Left ventricle myocardium inferior (tissue), 1 donor: ENCODE measurements around the gene TK1. TPM values are rescaled to one million over a fixed set of nuclear protein-coding genes. Genes with fewer than 3 reads are reported as not detected.

Source experiments
- DNase-seq: peaks from one replicate; pipeline ENCODE4 v3.0.0-alpha.2; 2020
- H3K27ac ChIP-seq: fragments of 200-600 bp; replicated peaks from 2 replicates; pipeline ENCODE4 v1.8.0; 2021
- H3K27me3 ChIP-seq: fragments of 200-600 bp; 2 replicates; pipeline ENCODE4 v1.8.0; 2021; ENCODE audit warnings: low read depth
- H3K36me3 ChIP-seq: fragments of 200-600 bp; 2 replicates; pipeline ENCODE4 v1.8.0; 2021
- H3K4me1 ChIP-seq: fragments of 200-600 bp; 2 replicates; pipeline ENCODE4 v1.8.0; 2021
- H3K4me3 ChIP-seq: fragments of 200-600 bp; 2 replicates; pipeline ENCODE4 v1.8.0; 2021; ENCODE audit warnings: mild to moderate bottlenecking, moderate library complexity
- H3K9me3 ChIP-seq: fragments of 200-600 bp; replicated peaks from 2 replicates; pipeline ENCODE4 v1.8.0; 2021
- intact Hi-C: fragments of 100-400 bp; cut with micrococcal nuclease; formaldehyde crosslinking; loops from one replicate; pipeline ENCODE4 v1.11.0; 2022
- total RNA-seq: library from RNA; stranded (reverse); fragmentation: NEBNext Ultra II Directional; extraction: Animal tissue kit (Norgen Biotek cat#: 25700); gene quantifications from one replicate; pipeline ENCODE4 v1.2.1, GENCODE V29; 2021
- TF ChIP-seq, protein P1 (sequence below): fragments of 200-600 bp; IDR thresholded peaks from 2 replicates; pipeline ENCODE4 v1.8.0; 2021; ENCODE audit warnings: antibody characterized with exemption, mild to moderate bottlenecking, borderline replicate concordance
- donor health status: DM: no; HTN: yes; CAD: no; lungs with severe emphysema.

Gene TK1
- total RNA-seq, 1 donor from 2014 or later, result 1.8 TPM

DNA sequence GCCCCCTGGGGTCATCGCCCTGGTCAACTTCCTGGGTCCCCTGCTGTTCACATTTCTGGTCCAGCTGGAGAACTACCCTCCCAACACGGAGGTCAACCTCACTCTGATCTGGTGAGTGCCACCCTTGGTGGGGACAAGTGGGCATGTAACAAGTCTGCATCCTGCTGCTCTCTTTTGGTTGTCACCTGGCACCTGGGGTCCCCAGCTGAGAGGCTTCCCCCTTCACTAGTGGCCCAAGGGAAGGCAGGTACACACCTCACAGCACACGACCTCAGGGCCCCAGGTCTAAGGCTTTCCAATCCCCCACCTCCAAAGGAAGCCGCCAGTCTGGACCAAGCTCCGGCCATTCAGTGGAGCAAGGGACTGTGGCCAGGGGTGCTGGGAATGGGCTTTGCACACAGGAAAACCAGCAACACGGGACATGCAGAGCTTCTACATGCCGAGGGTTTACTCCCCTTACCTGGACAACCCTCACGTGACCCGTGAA, 51.9 kb downstream of the TK1 start:
- intact Hi-C loops, result no loop called here
- no peak for DNase-seq
- H3K4me1 ChIP-seq, result peaks cover 33% of the 10 kb centered on the region

DNA sequence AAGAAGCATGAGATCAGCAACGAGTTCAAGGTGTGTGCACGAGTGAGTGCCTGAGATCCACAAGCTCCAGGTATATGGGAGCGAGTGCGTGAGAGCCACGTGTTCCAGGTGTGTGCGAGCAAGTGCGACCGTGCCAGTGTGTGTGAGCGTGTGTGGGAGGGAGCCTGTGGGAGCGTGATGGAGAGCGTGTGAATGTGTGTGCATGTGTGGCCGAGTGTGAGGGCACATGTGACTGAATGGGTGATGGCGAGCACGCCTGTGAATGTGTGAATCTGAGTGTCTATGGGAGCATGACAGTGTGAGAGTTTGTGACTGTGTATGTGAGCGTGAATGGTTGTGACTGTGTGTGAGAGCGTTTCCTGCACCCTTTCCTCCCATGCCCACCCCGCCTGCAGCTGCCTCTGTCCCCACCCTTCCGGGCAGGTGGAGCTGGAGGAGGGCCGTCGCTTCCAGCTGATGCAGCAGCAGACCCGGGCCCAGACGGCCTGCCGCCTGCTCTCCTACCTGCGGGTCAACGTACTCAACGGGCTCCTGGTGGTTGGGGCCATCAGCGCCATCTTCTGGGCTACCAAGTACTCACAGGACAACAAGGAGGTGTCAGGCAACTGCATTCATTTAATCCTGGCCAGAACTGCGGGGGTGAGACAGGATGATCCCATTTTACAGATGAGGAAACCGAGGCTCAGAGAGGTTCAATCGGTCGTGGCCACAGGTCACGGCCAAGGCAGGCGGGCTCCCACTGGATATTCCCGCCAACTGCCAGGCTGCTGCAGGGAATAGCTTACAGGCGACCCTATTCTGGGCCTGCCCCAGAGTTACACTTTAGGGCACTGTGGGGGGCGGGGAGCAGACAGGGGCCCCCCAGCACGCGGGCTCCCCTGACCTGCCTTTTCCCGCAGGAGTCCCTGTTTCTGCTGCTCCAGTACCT, 52.6 kb downstream of the TK1 start:
- Histone ChIP-seq H3K27me3 (no peaks in the 10 kb centered on the region), H3K27ac (no peak overlapping the region), H3K4me3 (no peak overlapping the region), H3K36me3 (no peaks in the 10 kb centered on the region), H3K9me3 (no peaks in the 10 kb centered on the region), H3K4me1 (peaks cover 40% of the 10 kb centered on the region)
- no peak for DNase-seq
- intact Hi-C loops, result no loop called here
- TF ChIP-seq, protein P1, sequence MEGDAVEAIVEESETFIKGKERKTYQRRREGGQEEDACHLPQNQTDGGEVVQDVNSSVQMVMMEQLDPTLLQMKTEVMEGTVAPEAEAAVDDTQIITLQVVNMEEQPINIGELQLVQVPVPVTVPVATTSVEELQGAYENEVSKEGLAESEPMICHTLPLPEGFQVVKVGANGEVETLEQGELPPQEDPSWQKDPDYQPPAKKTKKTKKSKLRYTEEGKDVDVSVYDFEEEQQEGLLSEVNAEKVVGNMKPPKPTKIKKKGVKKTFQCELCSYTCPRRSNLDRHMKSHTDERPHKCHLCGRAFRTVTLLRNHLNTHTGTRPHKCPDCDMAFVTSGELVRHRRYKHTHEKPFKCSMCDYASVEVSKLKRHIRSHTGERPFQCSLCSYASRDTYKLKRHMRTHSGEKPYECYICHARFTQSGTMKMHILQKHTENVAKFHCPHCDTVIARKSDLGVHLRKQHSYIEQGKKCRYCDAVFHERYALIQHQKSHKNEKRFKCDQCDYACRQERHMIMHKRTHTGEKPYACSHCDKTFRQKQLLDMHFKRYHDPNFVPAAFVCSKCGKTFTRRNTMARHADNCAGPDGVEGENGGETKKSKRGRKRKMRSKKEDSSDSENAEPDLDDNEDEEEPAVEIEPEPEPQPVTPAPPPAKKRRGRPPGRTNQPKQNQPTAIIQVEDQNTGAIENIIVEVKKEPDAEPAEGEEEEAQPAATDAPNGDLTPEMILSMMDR, result peak; percentile 68

More for the DNA sequence above, 51.9 kb downstream of the TK1 start:
- TF ChIP-seq, protein P1, result no peak
- Histone ChIP-seq H3K4me3 (no peak overlapping the region), H3K27me3 (no peaks in the 10 kb centered on the region), H3K27ac (no peak overlapping the region), H3K36me3 (no peaks in the 10 kb centered on the region), H3K9me3 (no peaks in the 10 kb centered on the region)

DNA sequence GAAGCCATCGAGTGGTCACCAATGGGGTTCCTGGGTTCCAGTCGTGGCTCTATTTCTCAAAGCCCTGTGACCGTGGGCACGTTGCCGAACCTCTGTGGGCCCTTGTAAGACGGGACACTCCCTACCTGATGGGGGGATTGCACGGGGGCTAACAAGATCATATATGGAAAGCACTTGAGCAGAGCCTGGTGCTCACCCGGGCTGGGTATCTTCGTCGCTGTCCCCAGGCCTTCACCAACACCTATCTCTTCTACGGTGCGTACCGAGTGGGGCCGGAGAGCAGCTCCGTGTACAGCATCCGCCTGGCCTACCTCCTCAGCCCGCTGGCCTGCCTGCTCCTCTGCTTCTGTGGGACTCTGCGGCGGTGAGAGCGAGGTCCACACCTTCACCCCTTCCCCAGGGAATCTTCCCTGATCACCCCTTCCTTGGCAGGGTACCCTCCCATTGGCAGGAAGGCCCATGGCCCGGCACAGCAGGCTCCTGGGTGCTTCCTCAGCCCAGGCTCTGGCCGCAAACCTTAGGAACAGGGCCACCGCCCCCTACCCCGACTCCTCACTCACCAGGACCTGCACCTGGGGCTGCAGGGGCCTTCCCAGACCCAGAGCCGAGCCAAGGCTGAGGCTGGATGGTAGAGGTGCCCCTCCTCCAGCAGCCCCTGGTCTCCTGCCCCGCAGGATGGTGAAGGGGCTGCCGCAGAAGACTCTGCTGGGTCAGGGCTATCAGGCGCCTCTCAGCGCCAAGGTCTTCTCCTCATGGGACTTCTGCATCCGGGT, 53.5 kb downstream of the TK1 start:
- intact Hi-C loops, result no loop called here
- Histone ChIP-seq H3K4me1 (peaks cover 48% of the 10 kb centered on the region), H3K4me3 (no peak overlapping the region), H3K27ac (no peak overlapping the region), H3K27me3 (no peaks in the 10 kb centered on the region), H3K9me3 (no peaks in the 10 kb centered on the region), H3K36me3 (no peaks in the 10 kb centered on the region)
- TF ChIP-seq, protein P1, result no peak
- no peak for DNase-seq

DNA sequence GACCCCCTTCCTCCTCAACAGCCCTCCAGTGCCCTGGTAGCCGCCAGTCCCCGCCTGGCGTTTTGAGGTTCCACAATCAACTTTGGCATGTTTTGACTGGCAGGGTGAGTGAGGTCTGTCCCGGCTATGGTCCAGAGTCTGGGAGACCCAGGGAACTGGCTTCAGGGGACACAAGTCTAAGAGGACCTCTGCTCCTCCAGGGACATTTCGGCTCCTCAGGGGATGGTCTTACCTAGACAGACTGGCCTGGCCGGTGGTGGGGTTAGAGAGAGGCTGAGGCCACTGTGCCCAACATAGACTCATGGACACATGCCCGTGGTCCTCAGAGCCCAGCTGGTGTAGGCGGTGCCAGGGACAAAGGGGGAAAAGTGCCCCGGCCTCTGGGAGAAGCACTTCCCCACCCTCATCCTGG, 54.1 kb downstream of the TK1 start:
- H3K36me3 ChIP-seq, result no peaks in the 10 kb centered on the region
- TF ChIP-seq, protein P1, result no peak
- no peak for DNase-seq
- no peak overlapping the region for H3K27ac ChIP-seq
- peaks cover 54% of the 10 kb centered on the region for H3K4me1 ChIP-seq
- intact Hi-C loops, result no loop called here
- no peaks in the 10 kb centered on the region for H3K9me3 ChIP-seq
- H3K27me3 ChIP-seq, result no peaks in the 10 kb centered on the region
- no peak overlapping the region for H3K4me3 ChIP-seq

DNA sequence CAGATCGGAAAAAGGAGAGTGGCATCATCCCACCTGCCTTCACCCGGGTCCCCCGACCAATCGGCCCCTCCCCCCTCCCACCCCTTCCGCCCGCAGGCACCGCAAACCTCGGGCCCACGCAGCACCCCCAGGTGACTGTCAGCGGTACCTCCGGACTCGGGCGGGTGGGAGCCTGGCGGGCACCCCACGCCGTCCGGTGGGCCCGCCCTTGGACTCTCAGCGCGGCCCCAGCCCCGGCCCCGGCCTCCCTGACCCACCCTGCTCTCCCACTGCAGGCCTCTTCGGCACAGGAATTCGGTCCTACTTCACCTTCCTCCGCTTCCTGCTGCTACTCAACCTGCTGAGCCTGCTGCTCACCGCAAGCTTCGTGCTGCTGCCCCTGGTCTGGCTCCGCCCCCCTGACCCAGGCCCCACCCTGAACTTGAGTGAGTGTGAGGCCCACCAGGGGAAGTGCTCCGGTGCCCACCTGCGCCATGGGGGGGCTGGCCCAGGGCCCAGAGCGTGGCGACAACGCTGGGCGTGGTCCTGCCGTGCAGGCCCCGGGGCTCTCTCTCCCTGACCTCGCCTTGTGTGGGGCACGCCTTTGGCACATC, 54.7 kb downstream of the TK1 start:
- intact Hi-C loops, result no loop called here
- Histone ChIP-seq H3K27ac (no peak overlapping the region), H3K4me3 (peak overlapping the region; percentile 48)

More for the DNA sequence above, 54.7 kb downstream of the TK1 start:
- no peaks in the 10 kb centered on the region for H3K9me3 ChIP-seq
- peaks cover 60% of the 10 kb centered on the region for H3K4me1 ChIP-seq
- TF ChIP-seq, protein P1, result no peak
- no peak for DNase-seq
- H3K27me3 ChIP-seq, result no peaks in the 10 kb centered on the region
- H3K36me3 ChIP-seq, result no peaks in the 10 kb centered on the region
